ENCODE data around the gene POLA1.

DNA sequence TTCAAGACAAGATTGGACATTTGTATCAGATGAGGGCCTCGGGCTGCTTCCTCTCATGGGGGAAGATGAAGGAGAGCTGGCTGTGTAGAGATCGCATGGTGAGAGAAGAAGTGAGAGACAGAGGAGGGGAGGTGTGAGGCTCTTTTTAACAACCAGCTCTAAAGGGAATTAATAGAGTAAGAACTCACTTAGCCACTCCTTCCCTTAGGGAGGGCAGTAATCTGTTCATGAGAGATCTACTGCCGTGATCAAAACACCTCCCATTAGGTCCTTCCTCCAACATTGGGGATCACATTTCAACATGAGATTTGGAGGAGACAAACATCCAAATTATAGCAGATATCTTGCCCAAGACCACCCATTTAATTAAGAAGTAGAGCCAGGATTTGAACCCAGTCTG, 225.0 kb downstream of the POLA1 start:
- TF ChIP-seq CTCF (IDR thresholded peaks at IDR 0.05) (no peak), POLR2AphosphoS5 (IDR thresholded peaks at IDR 0.05) (no peak), POLR2A (IDR thresholded peaks at IDR 0.05) (no peak), EP300 (IDR thresholded peaks at IDR 0.05) (no peak)
